Measurements from ENCODE around the gene SLK. TPM values are rescaled to one million over a fixed set of nuclear protein-coding genes. Genes with fewer than 3 reads are reported as not detected.
A peak's percentile ranks its signal among the peaks of the same experiment; 100 is the strongest.

SLK gene
- total and polyA plus RNA-seq, 2 of the 13 experiments (the other 11 are each of a cell fraction or from before 2014, with no cell fraction given), result 3.4 to 22.8 TPM

GRCh38 chr10:103966671-103967447, at the start of gene SLK (continued):
- TF ChIP-seq FOXP4 (CRISPR knock-in tag; IDR thresholded peaks at IDR 0.05) (0 out of 2 replicates have a peak, but pooled peaks have one; percentile 14), ZNF687 (CRISPR knock-in tag; IDR thresholded peaks at IDR 0.05) (peak; percentile 78), SNAPC5 (CRISPR knock-in tag; IDR thresholded peaks at IDR 0.05; ENCODE audit: borderline replicate concordance) (no peak), SAFB2 (CRISPR knock-in tag; IDR thresholded peaks at IDR 0.05; ENCODE audit: borderline replicate concordance, low read depth) (peak; percentile 73), SMAD1 (CRISPR knock-in tag; IDR thresholded peaks at IDR 0.05; ENCODE audit: borderline replicate concordance, low read depth) (no peak), ZBTB38 (CRISPR knock-in tag; IDR thresholded peaks at IDR 0.05) (peak; percentile 65; the same call in 1 of the 2 replicates), ZNF749 (CRISPR knock-in tag; IDR thresholded peaks at IDR 0.05; ENCODE audit: borderline replicate concordance) (0 out of 2 replicates have a peak, but pooled peaks have one; percentile 50), SP4 (CRISPR knock-in tag; IDR thresholded peaks at IDR 0.05) (peak; percentile 37; the same call in 1 of the 2 replicates), SALL1 (CRISPR knock-in tag; IDR thresholded peaks at IDR 0.05) (peak; percentile 70; the same call in 1 of the 2 replicates), YY1 (IDR thresholded peaks at IDR 0.05; ENCODE audit: insufficient read depth, insufficient replicate concordance, low read depth, low read length) (peak; percentile 48), KMT2B (CRISPR knock-in tag; IDR thresholded peaks at IDR 0.05) (peak; percentile 69; the same call in 1 of the 2 replicates), ZNF253 (CRISPR knock-in tag; IDR thresholded peaks at IDR 0.05; ENCODE audit: borderline replicate concordance) (0 out of 2 replicates have a peak, but pooled peaks have one; percentile 46), PREB (CRISPR knock-in tag; IDR thresholded peaks at IDR 0.05) (no peak), PHF20 (CRISPR knock-in tag; IDR thresholded peaks at IDR 0.05) (0 out of 2 replicates have a peak, but pooled peaks have one; percentile 30), ZNF704 (CRISPR knock-in tag; IDR thresholded peaks at IDR 0.05; ENCODE audit: borderline replicate concordance) (no peak), NFKB2 (CRISPR knock-in tag; IDR thresholded peaks at IDR 0.05; ENCODE audit: borderline replicate concordance) (peak; percentile 34; the same call in 1 of the 2 replicates), SMAD9 (CRISPR knock-in tag; IDR thresholded peaks at IDR 0.05) (no peak), REPIN1 (CRISPR knock-in tag; IDR thresholded peaks at IDR 0.05; ENCODE audit: borderline replicate concordance, low read depth) (no peak), ZFP62 (CRISPR knock-in tag; IDR thresholded peaks at IDR 0.05) (no peak)

Data from HepG2 (cell line).